Liver (tissue), 3 donors: ENCODE data around the gene KRTAP4-5.

Source experiments
- EGR1 ChIP-seq, 2 donors: IDR thresholded peaks; 2 replicates each; pipeline ENCODE4 v1.6.1; 2016 to 2018; ENCODE audit warnings: antibody characterized with exemption in 2 of 2, low read depth in 2 of 2
- MAX ChIP-seq: IDR thresholded peaks from 2 replicates; pipeline ENCODE4 v1.6.1; 2016; ENCODE audit warnings: antibody characterized with exemption
- TF ChIP-seq, protein P1 (sequence below): fragments of 150-350 bp; IDR thresholded peaks from 2 replicates; pipeline ENCODE4 v1.5.1; 2017; ENCODE audit warnings: improper control_type of control experiment, low read depth, low read length; ENCODE audit not compliant: missing input control
- donor health status: healthy.
- donor health status: healthy.

DNA sequence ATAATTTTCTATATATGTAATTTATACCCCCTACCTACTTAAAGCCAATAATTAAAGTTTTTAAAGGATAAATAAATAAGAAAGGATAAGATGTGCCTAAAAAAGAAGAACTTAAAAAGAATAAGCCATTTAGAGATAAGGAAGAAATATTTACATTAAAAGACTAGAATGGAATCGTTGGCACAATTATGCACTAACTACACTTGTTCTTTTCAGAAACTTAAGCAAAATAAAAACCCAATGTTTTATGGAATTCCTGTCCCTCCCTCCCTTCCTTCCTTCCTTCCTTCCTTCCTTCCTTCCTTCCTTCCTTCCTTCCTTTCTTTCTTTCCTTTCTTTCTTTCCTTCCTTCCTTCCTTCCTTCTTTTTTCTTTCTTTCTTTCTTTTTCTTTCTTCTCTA, 4.8 kb downstream of the KRTAP4-5 start:
- TF ChIP-seq MAX (no peak), EGR1 (IDR thresholded peaks at IDR 0.05; ENCODE audit: low read depth in 2 of 2) (no peak)
- TF ChIP-seq, protein P1, sequence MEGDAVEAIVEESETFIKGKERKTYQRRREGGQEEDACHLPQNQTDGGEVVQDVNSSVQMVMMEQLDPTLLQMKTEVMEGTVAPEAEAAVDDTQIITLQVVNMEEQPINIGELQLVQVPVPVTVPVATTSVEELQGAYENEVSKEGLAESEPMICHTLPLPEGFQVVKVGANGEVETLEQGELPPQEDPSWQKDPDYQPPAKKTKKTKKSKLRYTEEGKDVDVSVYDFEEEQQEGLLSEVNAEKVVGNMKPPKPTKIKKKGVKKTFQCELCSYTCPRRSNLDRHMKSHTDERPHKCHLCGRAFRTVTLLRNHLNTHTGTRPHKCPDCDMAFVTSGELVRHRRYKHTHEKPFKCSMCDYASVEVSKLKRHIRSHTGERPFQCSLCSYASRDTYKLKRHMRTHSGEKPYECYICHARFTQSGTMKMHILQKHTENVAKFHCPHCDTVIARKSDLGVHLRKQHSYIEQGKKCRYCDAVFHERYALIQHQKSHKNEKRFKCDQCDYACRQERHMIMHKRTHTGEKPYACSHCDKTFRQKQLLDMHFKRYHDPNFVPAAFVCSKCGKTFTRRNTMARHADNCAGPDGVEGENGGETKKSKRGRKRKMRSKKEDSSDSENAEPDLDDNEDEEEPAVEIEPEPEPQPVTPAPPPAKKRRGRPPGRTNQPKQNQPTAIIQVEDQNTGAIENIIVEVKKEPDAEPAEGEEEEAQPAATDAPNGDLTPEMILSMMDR = no peak
